Myocyte (in vitro differentiated cells): ENCODE data around the gene STAB2. TPM values are rescaled to one million over a fixed set of nuclear protein-coding genes. Genes with fewer than 3 reads are reported as not detected.
"Not testable (repeated sequence)": the region's sequence is repeated elsewhere in the genome, so short reads cannot be mapped to it uniquely, and the experiment has no call there.

Experiments used
- DNase-seq: peaks from one replicate; pipeline ENCODE4 v3.0.0-alpha.2; 2012; ENCODE audit warnings: low read depth
- total RNA-seq: library from RNA; depleted of rRNA; stranded (reverse); fragments of >200 nt; gene quantifications from 2 replicates; pipeline ENCODE4 v1.2.3, GENCODE V29; 2014

STAB2 gene
- total RNA-seq, 1 donor from 2014 or later, result 1.4 TPM

GRCh38 chr12:103652808-103653207, 65.7 kb downstream of the STAB2 start:
- DNase-seq, result no peak

- DNase-seq, result not testable (repeated sequence)
These were observed 66.6 kb downstream of the STAB2 start for GRCh38 chr12:103653568-103654173.

GRCh38 chr12:103654816-103655215, 67.7 kb downstream of the STAB2 start:
- DNase-seq, result no peak

GRCh38 chr12:103656291-103656690, 69.2 kb downstream of the STAB2 start:
- DNase-seq, result peak; percentile 66

- DNase-seq, result no peak
These were observed 70.3 kb downstream of the STAB2 start for GRCh38 chr12:103657331-103657730.

GRCh38 chr12:103664626-103665025, 77.6 kb downstream of the STAB2 start:
- DNase-seq, result no peak

GRCh38 chr12:103665971-103666370, 78.9 kb downstream of the STAB2 start:
- no peak for DNase-seq

GRCh38 chr12:103667125-103667524, 80.1 kb downstream of the STAB2 start:
- no peak for DNase-seq

GRCh38 chr12:103668520-103668919, 81.4 kb downstream of the STAB2 start:
- DNase-seq, result no peak

- DNase-seq, result no peak
These were observed 84.3 kb downstream of the STAB2 start for GRCh38 chr12:103671367-103671766.

GRCh38 chr12:103672401-103673119, 85.5 kb downstream of the STAB2 start:
- no peak for DNase-seq

- no peak for DNase-seq
These were observed 86.4 kb downstream of the STAB2 start for GRCh38 chr12:103673487-103673886.

- DNase-seq, result no peak
These were observed 86.9 kb downstream of the STAB2 start for GRCh38 chr12:103673891-103674375.

GRCh38 chr12:103676893-103677292, 89.8 kb downstream of the STAB2 start:
- no peak for DNase-seq

GRCh38 chr12:103677341-103677740, 90.3 kb downstream of the STAB2 start:
- DNase-seq, result no peak

- DNase-seq, result no peak
These were observed 90.8 kb downstream of the STAB2 start for GRCh38 chr12:103677905-103678304.

- no peak for DNase-seq
These were observed 92.5 kb downstream of the STAB2 start for GRCh38 chr12:103679421-103680170.

- DNase-seq, result peak; percentile 19
These were observed 93.6 kb downstream of the STAB2 start for GRCh38 chr12:103680591-103681141.

GRCh38 chr12:103686026-103686425, 99.0 kb downstream of the STAB2 start:
- no peak for DNase-seq

GRCh38 chr12:103687253-103687652, 100.2 kb downstream of the STAB2 start:
- DNase-seq, result no peak

- DNase-seq, result no peak
These were observed 101.4 kb downstream of the STAB2 start for GRCh38 chr12:103688376-103689063.
